Mucosa of rectum (tissue), 2 donors: Measurements from ENCODE around the gene KCNE3.

Source experiments
- H3K27ac ChIP-seq, 2 donors: one replicate each; pipeline ENCODE4 v1.7.0; 2013; ENCODE audit warnings: inconsistent platforms in 2 of 2, low read depth in 2 of 2, low read length in 2 of 2
- H3K27me3 ChIP-seq, 2 donors: one replicate each; pipeline ENCODE4 v1.7.0; 2013; ENCODE audit warnings: low read length in 2 of 2; ENCODE audit not compliant: control insufficient read depth in 2 of 2, insufficient read depth in 2 of 2
- H3K36me3 ChIP-seq, 2 donors: one replicate each; pipeline ENCODE4 v1.7.0; 2013; ENCODE audit warnings: low read length in 2 of 2; ENCODE audit not compliant: control insufficient read depth in 2 of 2, insufficient read depth in 2 of 2
- H3K4me1 ChIP-seq, 2 donors: one replicate each; pipeline ENCODE4 v1.7.0; 2013; ENCODE audit warnings: low read length in 2 of 2, mild to moderate bottlenecking in 1 of 2; ENCODE audit not compliant: control insufficient read depth in 2 of 2, insufficient read depth in 2 of 2
- H3K4me3 ChIP-seq, 2 donors: one replicate each; pipeline ENCODE4 v1.7.0; 2013; ENCODE audit warnings: low read length in 2 of 2
- H3K9ac ChIP-seq, 2 donors: one replicate each; pipeline ENCODE4 v1.7.0; 2013; ENCODE audit warnings: low read length in 2 of 2, low read depth in 1 of 2, mild to moderate bottlenecking in 1 of 2
- H3K9me3 ChIP-seq, 2 donors: one replicate each; pipeline ENCODE4 v1.7.0; 2013; ENCODE audit warnings: low read length in 2 of 2; ENCODE audit not compliant: control insufficient read depth in 2 of 2
- donor health status: healthy.
- donor health status: Normal muscosa, but diverticular disease.

Gene KCNE3

DNA sequence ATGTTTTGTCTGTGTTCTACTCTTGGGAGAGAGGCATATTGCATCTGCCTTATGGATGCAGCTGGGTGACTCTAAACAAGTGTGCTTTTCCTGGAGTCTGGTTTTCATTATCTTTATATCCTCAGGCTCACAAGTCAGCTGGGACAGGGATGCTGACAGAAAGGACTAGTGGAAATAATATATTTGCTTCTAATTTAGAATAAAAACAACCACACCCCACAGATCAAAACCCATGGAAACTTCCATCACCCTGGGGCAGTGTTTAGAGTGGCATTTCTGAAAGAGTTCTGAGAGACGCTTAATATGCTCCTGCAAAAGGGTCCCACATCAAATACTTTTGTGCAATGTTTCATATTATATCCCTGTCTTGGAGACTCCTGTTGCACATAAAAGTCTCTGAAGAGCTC is 20.8 kb downstream of the KCNE3 start:
- no peak overlapping the region for H3K4me3 ChIP-seq
- H3K9ac ChIP-seq = no peak overlapping the region
- no peak overlapping the region for H3K27ac ChIP-seq
- no peaks in the 10 kb centered on the region for H3K36me3 ChIP-seq
- H3K9me3 ChIP-seq = no peaks in the 10 kb centered on the region
- H3K4me1 ChIP-seq = peaks cover 19 to 31% of the 10 kb centered on the region in 2 donors
- no peaks in the 10 kb centered on the region for H3K27me3 ChIP-seq

DNA sequence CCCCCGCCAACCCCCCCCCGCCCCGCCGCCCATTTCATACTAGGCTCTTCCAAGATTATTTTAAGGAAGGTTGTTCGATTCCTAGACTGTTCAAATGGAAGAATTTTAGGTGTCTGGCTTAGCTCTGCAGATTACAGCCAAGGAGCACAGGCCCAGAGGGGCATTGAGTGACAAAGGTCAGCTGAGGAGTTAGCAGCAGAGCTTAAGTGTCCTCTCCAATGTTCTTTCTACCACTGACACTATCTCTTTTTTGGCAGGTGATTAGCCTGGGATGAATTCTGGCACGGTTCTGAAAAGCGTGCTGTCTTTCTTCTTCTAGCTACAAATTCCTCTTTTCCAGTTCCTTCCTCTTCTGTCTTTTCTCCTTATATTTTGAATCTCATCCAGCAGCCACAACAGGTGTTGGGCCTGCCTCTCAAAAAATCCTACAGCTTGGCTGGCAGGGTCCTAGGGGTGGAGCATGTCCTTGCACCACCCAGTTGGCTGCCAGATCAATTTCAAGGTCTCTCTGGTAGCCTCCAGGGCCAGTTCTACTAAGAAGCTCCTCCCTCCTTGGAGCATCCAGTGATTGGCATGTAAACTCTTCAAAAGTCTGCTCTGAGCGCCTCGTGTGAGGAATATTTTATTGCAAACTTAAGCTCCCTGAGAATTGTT is 23.0 kb downstream of the KCNE3 start:
- H3K9me3 ChIP-seq = no peaks in the 10 kb centered on the region
- H3K27ac ChIP-seq = no peak overlapping the region
- peaks cover 19 to 34% of the 10 kb centered on the region in 2 donors for H3K4me1 ChIP-seq
- H3K36me3 ChIP-seq = no peaks in the 10 kb centered on the region
- no peaks in the 10 kb centered on the region for H3K27me3 ChIP-seq
- H3K4me3 ChIP-seq = no peak overlapping the region
- H3K9ac ChIP-seq = no peak overlapping the region

DNA sequence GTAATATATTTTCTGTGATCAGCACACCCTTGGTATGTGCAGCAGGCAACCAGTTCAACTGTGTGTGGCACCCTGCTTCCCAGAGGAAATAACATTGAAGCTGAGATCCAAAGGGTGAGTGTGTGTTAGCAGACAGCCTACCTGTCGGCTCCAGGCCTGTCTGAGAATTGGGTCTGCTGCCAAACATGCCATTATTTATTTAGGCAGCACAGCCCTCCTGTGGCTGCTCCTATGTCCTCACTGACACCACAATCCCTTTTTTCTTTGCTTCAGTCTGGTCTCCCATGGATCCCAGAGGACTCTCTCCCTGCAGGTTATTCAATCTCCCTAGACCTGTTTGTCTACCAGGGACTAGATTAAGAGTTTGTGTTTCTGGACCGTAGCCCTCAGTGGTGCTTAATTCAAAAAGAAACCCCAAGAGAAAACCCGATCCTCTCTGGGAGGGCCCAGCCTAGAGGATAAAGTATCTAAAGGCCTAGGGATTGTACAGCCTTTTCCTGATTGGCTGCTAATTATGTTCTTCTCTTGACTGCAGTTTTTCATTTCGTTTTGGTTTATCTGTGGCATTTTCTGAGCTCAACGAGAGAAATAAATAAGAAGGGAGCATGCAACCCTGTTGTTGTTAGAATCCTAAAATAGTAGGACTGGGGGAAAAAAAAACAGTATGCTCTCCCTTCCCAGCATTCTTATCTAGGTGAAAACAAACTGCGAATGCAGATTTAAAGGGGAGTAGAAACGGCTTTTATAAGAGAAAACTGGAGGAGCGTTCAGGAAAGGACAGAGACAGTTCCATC is 24.1 kb downstream of the KCNE3 start:
- peak overlapping the region; percentile 18 to 69 for H3K27ac ChIP-seq
- no peaks in the 10 kb centered on the region for H3K9me3 ChIP-seq
- peaks cover 19 to 34% of the 10 kb centered on the region in 2 donors for H3K4me1 ChIP-seq
- H3K9ac ChIP-seq = peak overlapping the region in 1 of 2 donors; percentile 37
- H3K27me3 ChIP-seq = no peaks in the 10 kb centered on the region
- no peaks in the 10 kb centered on the region for H3K36me3 ChIP-seq
- H3K4me3 ChIP-seq = peak overlapping the region in 1 of 2 donors; percentile 10

DNA sequence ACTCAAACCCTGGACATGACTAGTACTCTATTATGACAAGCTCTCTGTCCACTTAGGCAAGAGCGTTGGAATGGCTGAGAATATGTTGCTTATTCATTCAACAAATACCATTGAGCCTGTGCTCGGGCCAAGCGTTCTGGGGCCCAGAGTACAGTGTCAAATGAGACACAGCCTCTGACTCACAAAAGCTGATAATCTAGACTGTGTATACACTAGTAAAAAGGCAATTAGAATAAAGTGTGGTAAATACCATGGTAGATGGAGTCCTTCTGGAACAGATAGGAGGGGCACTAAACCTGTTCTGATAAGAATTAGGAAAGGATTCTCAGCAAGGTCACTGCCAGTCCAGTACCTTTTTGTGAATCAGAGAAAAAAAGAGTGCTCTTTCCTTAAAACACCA is 24.7 kb downstream of the KCNE3 start:
- H3K36me3 ChIP-seq = no peaks in the 10 kb centered on the region
- peaks cover 19 to 37% of the 10 kb centered on the region in 2 donors for H3K4me1 ChIP-seq
- no peak overlapping the region for H3K4me3 ChIP-seq
- peak overlapping the region; percentile 18 to 69 for H3K27ac ChIP-seq
- no peaks in the 10 kb centered on the region for H3K9me3 ChIP-seq
- H3K9ac ChIP-seq = no peak overlapping the region
- no peaks in the 10 kb centered on the region for H3K27me3 ChIP-seq

DNA sequence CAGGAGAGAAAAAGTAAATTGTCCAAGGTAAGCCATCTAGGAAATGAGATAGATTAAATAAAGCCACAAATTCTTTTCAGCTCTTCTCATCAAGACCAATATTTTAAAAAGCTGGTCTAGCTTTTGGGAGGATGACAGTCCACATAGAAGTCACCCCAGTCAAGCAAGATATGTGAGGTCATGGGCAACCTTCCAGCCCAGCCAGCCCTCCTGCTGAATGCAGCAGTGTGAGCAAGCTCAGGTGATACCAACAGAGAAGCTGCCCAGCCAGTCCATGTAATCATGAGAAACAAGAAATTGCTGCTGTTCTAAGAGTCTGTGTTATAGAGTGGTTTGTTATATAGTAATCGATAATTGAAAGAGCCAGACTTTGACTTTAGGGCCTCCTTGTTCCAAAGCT is 28.7 kb downstream of the KCNE3 start:
- H3K9me3 ChIP-seq = no peaks in the 10 kb centered on the region
- H3K27me3 ChIP-seq = no peaks in the 10 kb centered on the region
- no peak overlapping the region for H3K4me3 ChIP-seq
- no peak overlapping the region for H3K9ac ChIP-seq
- H3K36me3 ChIP-seq = no peaks in the 10 kb centered on the region
- H3K27ac ChIP-seq = no peak overlapping the region
- peaks cover 17 to 49% of the 10 kb centered on the region in 2 donors for H3K4me1 ChIP-seq

DNA sequence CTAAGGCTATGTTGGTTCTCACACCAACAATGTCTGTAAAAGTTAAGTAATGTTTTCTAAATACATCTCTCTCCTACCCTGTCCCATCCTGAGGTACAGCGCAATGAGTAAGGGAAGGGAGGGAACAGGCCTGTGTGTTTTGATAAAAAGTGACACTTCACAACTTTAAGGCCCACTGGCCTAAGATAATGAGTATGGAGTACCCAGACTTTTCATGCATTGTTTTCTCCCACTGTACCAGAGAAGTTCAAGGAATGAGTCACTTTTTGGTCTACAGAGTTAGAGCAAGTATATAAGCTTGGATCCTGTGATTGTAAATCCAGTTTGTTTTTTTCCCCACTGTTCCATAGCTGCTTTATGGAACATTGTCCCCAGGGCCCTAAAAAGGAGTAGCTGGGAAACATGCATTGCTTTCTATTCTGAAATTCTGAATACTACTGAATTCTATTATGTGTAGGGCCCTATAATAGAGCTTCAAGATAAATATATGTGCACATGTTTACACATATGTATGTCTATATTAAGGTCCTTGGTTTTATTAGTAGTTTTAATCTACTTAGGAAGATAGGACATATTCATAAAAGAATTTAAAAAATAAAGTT is 29.8 kb downstream of the KCNE3 start:
- no peaks in the 10 kb centered on the region for H3K9me3 ChIP-seq
- H3K4me1 ChIP-seq = peaks cover 8 to 38% of the 10 kb centered on the region in 2 donors
- H3K27me3 ChIP-seq = no peaks in the 10 kb centered on the region
- no peaks in the 10 kb centered on the region for H3K36me3 ChIP-seq
- H3K4me3 ChIP-seq = no peak overlapping the region
- H3K27ac ChIP-seq = peak overlapping the region in 1 of 2 donors; percentile 24
- no peak overlapping the region for H3K9ac ChIP-seq

DNA sequence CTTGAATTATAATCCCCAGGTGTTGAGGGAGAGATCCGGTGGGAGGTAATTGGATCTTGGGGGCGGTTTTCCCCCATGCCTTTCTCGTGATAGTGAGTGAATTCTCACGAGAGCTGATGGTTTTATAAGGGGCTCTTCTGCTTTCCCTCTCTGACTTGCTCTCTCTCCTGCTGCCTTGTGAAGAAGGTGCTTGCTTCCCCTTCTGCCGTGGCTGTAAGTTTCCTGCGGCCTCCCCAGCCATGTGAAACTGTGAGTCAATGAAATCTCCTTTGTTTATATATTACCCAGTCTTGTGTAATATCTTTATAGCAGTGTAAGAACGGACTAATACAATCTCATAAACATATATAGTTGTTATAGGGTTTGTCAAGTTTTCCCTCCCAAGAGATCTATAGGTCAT is 32.8 kb downstream of the KCNE3 start:
- Histone ChIP-seq H3K9ac (no peak overlapping the region), H3K27ac (no peak overlapping the region), H3K4me1 (peaks cover 4 to 26% of the 10 kb centered on the region in 2 donors), H3K9me3 (no peaks in the 10 kb centered on the region), H3K4me3 (no peak overlapping the region), H3K27me3 (no peaks in the 10 kb centered on the region), H3K36me3 (no peaks in the 10 kb centered on the region)

DNA sequence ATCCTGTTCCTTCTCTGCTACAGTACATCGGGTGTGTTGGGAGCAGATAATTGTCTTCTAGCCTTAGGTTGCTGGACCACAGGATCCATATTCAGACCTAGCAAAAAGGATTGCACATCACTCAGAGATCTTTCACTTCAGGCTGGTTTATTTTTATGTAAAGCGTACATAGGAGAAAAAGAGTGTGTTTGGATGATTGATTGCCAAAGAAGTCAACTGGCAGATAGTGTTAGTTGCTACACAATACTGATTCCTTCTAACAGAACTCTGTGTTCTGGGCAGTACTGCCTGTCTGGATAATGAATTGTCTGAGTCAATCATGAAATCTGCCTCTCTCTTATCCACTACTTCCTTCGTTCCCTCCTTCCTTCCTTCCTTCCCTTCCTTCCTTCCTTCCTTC is 38.1 kb downstream of the KCNE3 start:
- no peaks in the 10 kb centered on the region for H3K4me1 ChIP-seq
- H3K27ac ChIP-seq = no peak overlapping the region
- no peaks in the 10 kb centered on the region for H3K36me3 ChIP-seq
- H3K9ac ChIP-seq = no peak overlapping the region
- no peaks in the 10 kb centered on the region for H3K27me3 ChIP-seq
- no peak overlapping the region for H3K4me3 ChIP-seq
- no peaks in the 10 kb centered on the region for H3K9me3 ChIP-seq

DNA sequence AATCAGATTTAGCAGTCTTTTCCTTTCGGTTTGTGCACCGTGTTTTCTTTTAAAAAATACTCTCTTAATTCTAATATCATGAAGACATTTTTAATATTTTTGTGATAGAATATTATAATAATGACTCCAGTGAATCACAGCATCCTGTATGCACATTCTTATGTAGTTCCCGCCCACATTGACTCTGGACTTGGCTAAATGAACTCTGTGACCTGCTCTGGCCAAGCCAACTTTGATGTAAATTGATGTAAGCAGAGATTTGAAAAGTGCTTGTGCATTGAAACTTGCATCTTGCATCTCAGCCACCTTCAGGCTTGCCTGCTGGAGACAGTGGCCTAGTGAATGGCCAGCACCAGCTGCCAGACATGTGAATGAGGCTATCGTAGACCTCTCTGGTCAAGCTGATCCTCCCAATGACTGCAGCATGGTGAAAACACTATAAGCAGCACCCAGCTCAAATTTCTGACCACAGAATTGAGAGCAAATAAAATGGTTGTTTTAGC is 39.9 kb downstream of the KCNE3 start:
- H3K4me1 ChIP-seq = no peaks in the 10 kb centered on the region

DNA sequence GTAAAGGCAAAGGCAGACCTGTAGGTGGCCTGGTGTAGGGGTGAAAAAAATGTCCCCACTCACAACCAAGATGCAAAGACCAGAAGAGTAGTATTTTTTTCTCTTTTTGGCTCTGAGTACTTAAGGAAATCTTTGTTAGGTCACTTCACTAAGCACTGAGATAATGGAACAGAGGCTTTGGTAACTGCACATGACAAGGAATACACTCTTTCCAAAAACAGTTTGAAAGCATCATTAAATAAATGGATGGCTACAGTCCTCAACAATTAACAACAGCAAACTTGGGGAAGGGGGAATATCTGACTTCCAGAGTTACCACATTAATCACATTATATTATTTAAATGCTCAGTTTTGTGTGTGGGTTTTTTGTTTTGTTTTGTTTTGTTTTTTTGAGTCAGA is 42.2 kb downstream of the KCNE3 start:
- H3K36me3 ChIP-seq = no peaks in the 10 kb centered on the region
- H3K9me3 ChIP-seq = no peaks in the 10 kb centered on the region
- no peaks in the 10 kb centered on the region for H3K27me3 ChIP-seq
- H3K27ac ChIP-seq = no peak overlapping the region
- H3K4me1 ChIP-seq = no peaks in the 10 kb centered on the region
- H3K4me3 ChIP-seq = no peak overlapping the region
- no peak overlapping the region for H3K9ac ChIP-seq

More for the DNA sequence above, 39.9 kb downstream of the KCNE3 start:
- H3K27me3 ChIP-seq = no peaks in the 10 kb centered on the region
- H3K9ac ChIP-seq = no peak overlapping the region
- H3K27ac ChIP-seq = no peak overlapping the region
- H3K36me3 ChIP-seq = no peaks in the 10 kb centered on the region
- H3K4me3 ChIP-seq = no peak overlapping the region
- H3K9me3 ChIP-seq = no peaks in the 10 kb centered on the region
